ENCODE data around the gene IFNA14. TPM values are rescaled to one million over a fixed set of nuclear protein-coding genes. Genes with fewer than 3 reads are reported as not detected.

The IFNA14 gene
- total RNA-seq, 1 experiment from 2014 or later = not detected

- ATAC-seq = no peak
Measured at GRCh38 chr9:21286659-21287058, 46.9 kb upstream of the IFNA14 start.

GRCh38 chr9:21286099-21286498, 46.3 kb upstream of the IFNA14 start:
- Mint-ChIP-seq H3K36me3 (no peaks in the 10 kb centered on the region), H3K4me3 (no peak overlapping the region), H3K4me1 (no peaks in the 10 kb centered on the region), H3K27ac (no peak overlapping the region), H3K27me3 (ENCODE audit: low read depth) (peaks cover 24% of the 10 kb centered on the region), H3K9me3 (peaks cover 7% of the 10 kb centered on the region)
- no peak for DNase-seq (ENCODE audit: low spot score)
- no peak for ATAC-seq
- POLR2A ChIA-PET = no interaction called here
- CTCF ChIA-PET = no interaction called here
- TF ChIP-seq ZNF425 (CRISPR knock-in tag; conservative IDR thresholded peaks at IDR 0.05) (no peak), NFE2L1 (CRISPR knock-in tag; IDR thresholded peaks at IDR 0.05) (no peak), RORB (CRISPR knock-in tag; IDR thresholded peaks at IDR 0.05) (no peak), TCF7 (CRISPR knock-in tag; IDR thresholded peaks at IDR 0.05; ENCODE audit: low read depth) (no peak), ZBTB43 (CRISPR knock-in tag; IDR thresholded peaks at IDR 0.05) (no peak), ZBTB21 (CRISPR knock-in tag; IDR thresholded peaks at IDR 0.05; ENCODE audit: borderline replicate concordance) (no peak), MYBL2 (CRISPR knock-in tag; IDR thresholded peaks at IDR 0.05) (no peak), NR3C1 (CRISPR knock-in tag; conservative IDR thresholded peaks at IDR 0.05; ENCODE audit: low read depth) (no peak), TP53 (CRISPR knock-in tag; IDR thresholded peaks at IDR 0.05) (no peak), CTCF (IDR thresholded peaks at IDR 0.05) (no peak), PREB (CRISPR knock-in tag; IDR thresholded peaks at IDR 0.05; ENCODE audit: borderline replicate concordance) (no peak), JAZF1 (CRISPR knock-in tag; IDR thresholded peaks at IDR 0.05) (no peak), CREB1 (CRISPR knock-in tag; IDR thresholded peaks at IDR 0.05) (no peak), E2F4 (CRISPR knock-in tag; IDR thresholded peaks at IDR 0.05; ENCODE audit: borderline replicate concordance, low read depth) (no peak), RELA (CRISPR knock-in tag; IDR thresholded peaks at IDR 0.05; ENCODE audit: borderline replicate concordance) (no peak), GRHL2 (CRISPR knock-in tag; IDR thresholded peaks at IDR 0.05; ENCODE audit: insufficient replicate concordance, severe bottlenecking) (no peak), FOXP4 (CRISPR knock-in tag; IDR thresholded peaks at IDR 0.05) (no peak)

More at GRCh38 chr9:21286659-21287058, 46.9 kb upstream of the IFNA14 start:
- peaks cover 20% of the 10 kb centered on the region for H3K27me3 Mint-ChIP-seq (ENCODE audit: low read depth)
- ChIA-PET POLR2A (no interaction called here), CTCF (no interaction called here)
- TF ChIP-seq ERG (CRISPR knock-in tag; IDR thresholded peaks at IDR 0.05) = no peak
- no peak for TF ChIP-seq KAT7 (CRISPR knock-in tag; IDR thresholded peaks at IDR 0.05; ENCODE audit: borderline replicate concordance)
- TF ChIP-seq TEAD1 (CRISPR knock-in tag; IDR thresholded peaks at IDR 0.05) = no peak
- TF ChIP-seq ZNF263 (CRISPR knock-in tag; IDR thresholded peaks at IDR 0.05; ENCODE audit: low read depth) = no peak
- TF ChIP-seq ZNF232 (CRISPR knock-in tag; IDR thresholded peaks at IDR 0.05) = no peak
- no peak for TF ChIP-seq ZNF416 (CRISPR knock-in tag; IDR thresholded peaks at IDR 0.05)
- TF ChIP-seq GTF2I (CRISPR knock-in tag; conservative IDR thresholded peaks at IDR 0.05) = no peak
- TF ChIP-seq JUN (CRISPR knock-in tag; IDR thresholded peaks at IDR 0.05) = no peak
- no peak for TF ChIP-seq FOXP1 (CRISPR knock-in tag; IDR thresholded peaks at IDR 0.05; ENCODE audit: borderline replicate concordance)
- H3K9me3 Mint-ChIP-seq = peaks cover 7% of the 10 kb centered on the region
- DNase-seq (ENCODE audit: low spot score) = no peak
- H3K27ac Mint-ChIP-seq = no peak overlapping the region
- no peaks in the 10 kb centered on the region for H3K4me1 Mint-ChIP-seq
- H3K36me3 Mint-ChIP-seq = no peaks in the 10 kb centered on the region
- H3K4me3 Mint-ChIP-seq = no peak overlapping the region
